NCI-H82 treated with DMSO at 0.1 percent for 48 hours (cell line): ENCODE data around the gene SPSB1.
"Not testable (repeated sequence)": the region's sequence is repeated elsewhere in the genome, so short reads cannot be mapped to it uniquely, and the experiment has no call there.

Source experiments
- DNase-seq: peaks from one replicate; lab custom pipeline; 2025; ENCODE audit not compliant: unreplicated experiment; lab: John Stamatoyannopoulos, UW

SPSB1 gene

GRCh38 chr1:9299571-9300541 is 7.2 kb downstream of the SPSB1 start:
- not testable (repeated sequence) for DNase-seq

- DNase-seq, result no peak
These were observed 7.9 kb downstream of the SPSB1 start for GRCh38 chr1:9300573-9300972.

- no peak for DNase-seq
These were observed 10.2 kb downstream of the SPSB1 start for GRCh38 chr1:9302745-9303524.

GRCh38 chr1:9303916-9304315 is 11.2 kb downstream of the SPSB1 start:
- DNase-seq, result no peak

- no peak for DNase-seq
These were observed 12.5 kb downstream of the SPSB1 start for GRCh38 chr1:9305216-9305615.

GRCh38 chr1:9306006-9306405 is 13.3 kb downstream of the SPSB1 start:
- DNase-seq, result no peak

- DNase-seq, result no peak
These were observed 14.6 kb downstream of the SPSB1 start for GRCh38 chr1:9307303-9307702.

GRCh38 chr1:9308236-9308785 is 15.6 kb downstream of the SPSB1 start:
- no peak for DNase-seq

GRCh38 chr1:9309080-9309479 is 16.4 kb downstream of the SPSB1 start:
- DNase-seq, result no peak

- DNase-seq, result no peak
These were observed 17.3 kb downstream of the SPSB1 start for GRCh38 chr1:9309991-9310390.

- no peak for DNase-seq
These were observed 18.3 kb downstream of the SPSB1 start for GRCh38 chr1:9311029-9311428.

GRCh38 chr1:9311479-9311878 is 18.8 kb downstream of the SPSB1 start:
- DNase-seq, result no peak

GRCh38 chr1:9312168-9312720 is 19.6 kb downstream of the SPSB1 start:
- DNase-seq, result no peak

GRCh38 chr1:9313576-9313975 is 20.9 kb downstream of the SPSB1 start:
- DNase-seq, result no peak

- DNase-seq, result no peak
These were observed 21.4 kb downstream of the SPSB1 start for GRCh38 chr1:9314111-9314510.

- no peak for DNase-seq
These were observed 22.2 kb downstream of the SPSB1 start for GRCh38 chr1:9314711-9315379.

GRCh38 chr1:9315411-9316079 is 22.9 kb downstream of the SPSB1 start:
- DNase-seq, result no peak

- DNase-seq, result no peak
These were observed 23.4 kb downstream of the SPSB1 start for GRCh38 chr1:9316080-9316444.

GRCh38 chr1:9316512-9316911 is 23.8 kb downstream of the SPSB1 start:
- no peak for DNase-seq

GRCh38 chr1:9317072-9317471 is 24.4 kb downstream of the SPSB1 start:
- DNase-seq, result no peak
